Retinal pigment epithelial cell (primary cell): Measurements from ENCODE around the gene PHRF1.

ENCODE experiments used
- DNase-seq: peaks from one replicate; pipeline ENCODE4 v3.0.0-alpha.2; 2010; ENCODE audit warnings: low read depth
- H3K4me3 ChIP-seq: 2 replicates; pipeline ENCODE4 v1.5.1; 2011; ENCODE audit warnings: mild to moderate bottlenecking, low read length, control low read depth, moderate library complexity
- CTCF ChIP-seq: conservative IDR thresholded peaks from 2 replicates; pipeline ENCODE4 v1.5.1; 2011; ENCODE audit warnings: low read depth, low read length, control low read depth, inconsistent platforms

PHRF1 gene

GRCh38 chr11:587546-587945 is 11.3 kb downstream of the PHRF1 start:
- H3K4me3 ChIP-seq = no peak overlapping the region
- no peak for DNase-seq
- TF ChIP-seq CTCF = no peak

- TF ChIP-seq CTCF = no peak
- DNase-seq = peak; percentile 90
- H3K4me3 ChIP-seq = no peak overlapping the region
Measured at GRCh38 chr11:587978-588380, 11.7 kb downstream of the PHRF1 start.

- DNase-seq = no peak
- no peak for TF ChIP-seq CTCF
- no peak overlapping the region for H3K4me3 ChIP-seq
Measured at GRCh38 chr11:589798-590197, 13.5 kb downstream of the PHRF1 start.

- no peak for TF ChIP-seq CTCF
- DNase-seq = no peak
- no peak overlapping the region for H3K4me3 ChIP-seq
Measured at GRCh38 chr11:590997-591396, 14.7 kb downstream of the PHRF1 start.

- TF ChIP-seq CTCF = no peak
- H3K4me3 ChIP-seq = no peak overlapping the region
- DNase-seq = no peak
Measured at GRCh38 chr11:592501-592900, 16.2 kb downstream of the PHRF1 start.

- H3K4me3 ChIP-seq = no peak overlapping the region
- TF ChIP-seq CTCF = no peak
- no peak for DNase-seq
Measured at GRCh38 chr11:592918-593317, 16.6 kb downstream of the PHRF1 start.

- no peak for TF ChIP-seq CTCF
- DNase-seq = no peak
- H3K4me3 ChIP-seq = no peak overlapping the region
Measured at GRCh38 chr11:593347-593746, 17.1 kb downstream of the PHRF1 start.
